ENCODE measurements around the gene LSM3. TPM values are rescaled to one million over a fixed set of nuclear protein-coding genes. Genes with fewer than 3 reads are reported as not detected.

The LSM3 gene
- total and polyA plus RNA-seq, 2 of the 4 experiments (the other 2 are of a cell fraction) = 3.4 to 11.5 TPM

- H2BK5ac ChIP-seq (ENCODE audit: low read depth, low read length, poor library complexity, severe bottlenecking) = peak overlapping the region; percentile 18
- H3K4me2 ChIP-seq (ENCODE audit: low read depth, low read length) = no peak overlapping the region
- ChIA-PET POLR2A (ENCODE audit: unreplicated experiment) (no interaction called here), CTCF (no interaction called here)
- no peak overlapping the region for H2AFZ ChIP-seq (replicated peaks; ENCODE audit: low read length, poor library complexity)
- no peak overlapping the region for H3K23ac ChIP-seq (ENCODE audit: low read depth, low read length)
- H3K9me3 ChIP-seq (ENCODE audit: control insufficient read depth, insufficient read depth, low read length) = peaks cover 2% of the 10 kb centered on the region; the same call in 1 of the 2 replicates
- H3K79me1 ChIP-seq (ENCODE audit: low read depth in 1 of 2, low read length in 2 of 2) = no peaks in the 10 kb centered on the region; a peak in 1 of 4 replicates
- intact Hi-C loops (cut with micrococcal nuclease) = no loop called here
- H2AK9ac ChIP-seq (replicated peaks; ENCODE audit: low read depth, low read length, poor library complexity) = no peak overlapping the region
- peak overlapping the region; percentile 93 for H3K4ac ChIP-seq (ENCODE audit: low read depth, low read length)
- H3K9ac ChIP-seq (ENCODE audit: low read depth, low read length) = no peak overlapping the region
- H4K8ac ChIP-seq (ENCODE audit: low read depth in 2 of 2, low read length in 2 of 2) = peak overlapping the region; percentile 56 to 65; a peak in 3 of 4 replicates
- H3K4me1 ChIP-seq (ENCODE audit: control insufficient read depth, insufficient read depth, low read length) = peaks cover 41% of the 10 kb centered on the region
- H3K56ac ChIP-seq (ENCODE audit: extremely low read depth, insufficient read depth, low read length) = 0 out of 2 replicates have a peak overlapping the region, but pooled peaks have one; percentile 22
- H3K4me3 ChIP-seq (ENCODE audit: insufficient read depth, low read depth, low read length) = no peak overlapping the region
- peak overlapping the region; percentile 89 for H2BK120ac ChIP-seq (ENCODE audit: low read depth, low read length)
- peak overlapping the region; percentile 95 for H4K5ac ChIP-seq (ENCODE audit: low read depth, low read length)
- peak; percentile 50 for DNase-seq
- ATAC-seq (ENCODE audit: low read depth) = no peak
- BruUV-seq (replicated peaks) = no TSS peak
- dilution Hi-C loops (cut with HindIII; ENCODE audit: low sequenced_read_pairs, unreplicated experiment) = no loop called here
- H3K27ac ChIP-seq (ENCODE audit: insufficient read depth, low read length) = peak overlapping the region; percentile 61; the same call in 1 of the 2 replicates
- H3K9me1 ChIP-seq (ENCODE audit: insufficient read depth, low read length) = peaks cover 21% of the 10 kb centered on the region
- H3K14ac ChIP-seq (replicated peaks; ENCODE audit: low read depth, low read length) = peak overlapping the region; percentile 17
- 0 out of 2 replicates have a peak, but pooled peaks cover 3% of the 10 kb centered on the region for H4K20me1 ChIP-seq (ENCODE audit: insufficient read depth, low read length)
- WGBS, 2 experiments (ENCODE audit: extremely low coverage in 2 of 2, insufficient read length in 1 of 2) = 89% methylated on average over 5 of the region's 12 CpGs; no CpG with 5 or more reads in 1 of the 2 experiments
- H4K91ac ChIP-seq (ENCODE audit: insufficient read depth, low read depth, low read length) = peak overlapping the region; percentile 63
- H2BK20ac ChIP-seq (ENCODE audit: low read depth, low read length) = peak overlapping the region; percentile 60
- H3K27me3 ChIP-seq (ENCODE audit: control insufficient read depth, insufficient read depth, low read length) = no peaks in the 10 kb centered on the region
- peak overlapping the region; percentile 76; the same call in 2 of the 3 replicates for H2BK15ac ChIP-seq (ENCODE audit: low read depth, low read length)
- H2AK5ac ChIP-seq (ENCODE audit: low read depth, low read length) = peak overlapping the region; percentile 59
- peak overlapping the region; percentile 67 for H3K18ac ChIP-seq (ENCODE audit: low read depth, low read length)
- in situ Hi-C loops (cut with MboI; ENCODE audit: low sequenced_read_pairs) = no loop called here
- H3K36me3 ChIP-seq (ENCODE audit: control insufficient read depth, insufficient read depth, low read length) = no peaks in the 10 kb centered on the region
- TF ChIP-seq FOS (IDR thresholded peaks at IDR 0.05; ENCODE audit: low read depth, low read length) (no peak), MAZ (IDR thresholded peaks at IDR 0.05; ENCODE audit: borderline replicate concordance, low read depth, low read length) (no peak), CEBPB (IDR thresholded peaks at IDR 0.05; ENCODE audit: low read depth, low read length) (peak; percentile 71), BHLHE40 (IDR thresholded peaks at IDR 0.05; ENCODE audit: low read depth, low read length) (no peak), SMC3 (IDR thresholded peaks at IDR 0.05; ENCODE audit: low read depth, low read length) (no peak)
These were observed 55.8 kb downstream of the LSM3 start for GRCh38 chr3:14234251-14235002.
